Panc1 (cell line): ENCODE measurements around the gene LRRC47. TPM values are rescaled to one million over a fixed set of nuclear protein-coding genes. Genes with fewer than 3 reads are reported as not detected.

Experiments
- ATAC-seq: fragments of 200-7000 bp; cut with Tn5 transposase; 2 replicates; pipeline ENCODE4 v1.9.1; 2020; ENCODE audit warnings: mild to moderate bottlenecking, moderate library complexity
- BruUV-seq: library from RNA; stranded (reverse); fragments of 400-500 nt; replicated peaks from 2 replicates; lab custom pipeline; 2021; lab: Mats Ljungman, UMichigan
- CTCF ChIA-PET: fragments of 300-600 bp; sonication (Branson Sonifier 250); formaldehyde crosslinking; loops from one replicate; lab custom pipeline; 2022; ENCODE audit warnings: antibody characterized with exemption; lab: Charles Lee
- POLR2A ChIA-PET: fragments of 300-600 bp; sonication (Branson Sonifier 250); formaldehyde crosslinking; loops from one replicate; lab custom pipeline; 2022; ENCODE audit warnings: antibody characterized with exemption; lab: Charles Lee
- DNase-seq: peaks from one replicate; pipeline ENCODE4 v3.0.0-alpha.2; 2010; ENCODE audit warnings: low read depth, low spot score
- H3K27ac ChIP-seq: 2 replicates; pipeline ENCODE4 v1.5.1; 2011; ENCODE audit warnings: mild to moderate bottlenecking, low read length, inconsistent platforms
- H3K27me3 ChIP-seq: fragments of 200-500 bp; sonication (Bioruptor generic); 2 replicates; pipeline ENCODE4 v1.6.0; 2014; ENCODE audit warnings: low read length, inconsistent platforms; ENCODE audit not compliant: control insufficient read depth, insufficient read depth
- H3K36me3 ChIP-seq: fragments of 200-500 bp; sonication (Bioruptor generic); 2 replicates; pipeline ENCODE4 v1.5.1; 2014; ENCODE audit warnings: inconsistent platforms, mild to moderate bottlenecking, low read length, moderate library complexity; ENCODE audit not compliant: control insufficient read depth, insufficient read depth
- H3K4me1 ChIP-seq: 2 replicates; pipeline ENCODE4 v1.5.1; 2011; ENCODE audit warnings: inconsistent platforms, mild to moderate bottlenecking, low read length, moderate library complexity; ENCODE audit not compliant: control insufficient read depth, insufficient read depth
- H3K4me3 ChIP-seq, 2 experiments: 2 replicates each; pipeline ENCODE4 v1.5.1; 2011 to 2012; ENCODE audit warnings: low read depth in 2 of 2, low read length in 2 of 2, mild to moderate bottlenecking in 2 of 2, inconsistent platforms in 1 of 2, moderate library complexity in 1 of 2
- H3K9me3 ChIP-seq: fragments of 200-500 bp; sonication (Bioruptor generic); 2 replicates; pipeline ENCODE4 v1.5.1; 2014; ENCODE audit warnings: low read depth, mild to moderate bottlenecking, inconsistent platforms, low read length, moderate library complexity; ENCODE audit not compliant: control insufficient read depth, insufficient read depth
- POLR2AphosphoS5 ChIP-seq: IDR thresholded peaks from 2 replicates; pipeline ENCODE4 v1.6.1; 2012; ENCODE audit warnings: mild to moderate bottlenecking, low read depth, low read length, moderate library complexity
- SIN3A ChIP-seq: IDR thresholded peaks from 2 replicates; pipeline ENCODE4 v1.6.1; 2012; ENCODE audit warnings: low read depth, mild to moderate bottlenecking, low read length, moderate library complexity, borderline replicate concordance; ENCODE audit not compliant: insufficient read depth
- TCF7L2 ChIP-seq: IDR thresholded peaks from 2 replicates; pipeline ENCODE4 v1.6.1; 2011; ENCODE audit warnings: mild to moderate bottlenecking, low read depth, low read length, inconsistent platforms
- in situ Hi-C: cut with HindIII; loops from 2 replicates; pipeline ENCODE4 v1.10.0; 2016; ENCODE audit warnings: low sequenced_read_pairs, low pct_unique_long_range_greater_than_20kb
- intact Hi-C: fragments of 100-400 bp; cut with micrococcal nuclease; formaldehyde crosslinking; loops from one replicate; pipeline ENCODE4 v1.10.0; 2022; ENCODE audit not compliant: unreplicated experiment
- total RNA-seq: library from RNA; stranded (reverse); gene quantifications from one replicate; pipeline ENCODE4 v1.2.1, GENCODE V29; 2021; ENCODE audit not compliant: unreplicated experiment
- TF ChIP-seq, protein P1 (sequence below), 2 experiments: IDR thresholded peaks; 2 replicates each; pipeline ENCODE4 v1.6.1; 2011 to 2012; ENCODE audit warnings: low read depth in 2 of 2, control low read depth in 1 of 2, low read length in 1 of 2, mild to moderate bottlenecking in 1 of 2, moderate library complexity in 1 of 2; ENCODE audit not compliant: insufficient read depth in 1 of 2
- TF ChIP-seq, protein P2 (sequence below): fragments of 450-650 bp; IDR thresholded peaks from 2 replicates; pipeline ENCODE4 v1.5.1; 2017; ENCODE audit warnings: mild to moderate bottlenecking

LRRC47 gene
- total RNA-seq, 1 experiment from 2014 or later: 51.0 TPM

DNA sequence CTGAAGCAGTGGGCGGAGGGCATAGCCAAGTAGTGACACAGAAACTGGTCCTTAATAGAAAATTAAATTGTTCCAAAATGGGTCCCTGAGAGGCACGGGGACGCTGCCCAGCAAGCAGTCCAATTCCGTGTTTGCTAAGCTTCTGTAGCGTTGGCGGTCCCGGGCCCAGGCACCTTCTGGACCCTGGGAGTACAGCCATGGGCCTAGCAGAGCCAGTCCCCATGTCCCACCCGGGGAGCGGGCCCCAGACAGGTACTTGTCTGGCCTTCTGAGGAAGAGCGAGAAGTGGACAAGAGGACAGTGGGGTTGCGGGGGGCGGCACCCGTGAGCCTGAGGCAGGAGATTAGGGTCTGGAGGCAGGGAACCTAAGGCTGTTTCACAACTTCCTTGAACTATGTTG, 55.5 kb downstream of the LRRC47 start:
- ChIA-PET CTCF (no interaction called here), POLR2A (no interaction called here)
- H3K27ac ChIP-seq: no peak overlapping the region
- no peak overlapping the region for H3K4me3 ChIP-seq
- intact Hi-C loops (no loop called here), in situ Hi-C loops (no loop called here)
- no peaks in the 10 kb centered on the region; the same call in 1 of the 2 replicates for H3K36me3 ChIP-seq
- H3K27me3 ChIP-seq: no peaks in the 10 kb centered on the region
- H3K9me3 ChIP-seq: no peaks in the 10 kb centered on the region
- ATAC-seq (no peak), DNase-seq (no peak)
- no TSS peak for BruUV-seq
- H3K4me1 ChIP-seq: no peaks in the 10 kb centered on the region; the same call in none of the 2 replicates
- TF ChIP-seq, protein P1, sequence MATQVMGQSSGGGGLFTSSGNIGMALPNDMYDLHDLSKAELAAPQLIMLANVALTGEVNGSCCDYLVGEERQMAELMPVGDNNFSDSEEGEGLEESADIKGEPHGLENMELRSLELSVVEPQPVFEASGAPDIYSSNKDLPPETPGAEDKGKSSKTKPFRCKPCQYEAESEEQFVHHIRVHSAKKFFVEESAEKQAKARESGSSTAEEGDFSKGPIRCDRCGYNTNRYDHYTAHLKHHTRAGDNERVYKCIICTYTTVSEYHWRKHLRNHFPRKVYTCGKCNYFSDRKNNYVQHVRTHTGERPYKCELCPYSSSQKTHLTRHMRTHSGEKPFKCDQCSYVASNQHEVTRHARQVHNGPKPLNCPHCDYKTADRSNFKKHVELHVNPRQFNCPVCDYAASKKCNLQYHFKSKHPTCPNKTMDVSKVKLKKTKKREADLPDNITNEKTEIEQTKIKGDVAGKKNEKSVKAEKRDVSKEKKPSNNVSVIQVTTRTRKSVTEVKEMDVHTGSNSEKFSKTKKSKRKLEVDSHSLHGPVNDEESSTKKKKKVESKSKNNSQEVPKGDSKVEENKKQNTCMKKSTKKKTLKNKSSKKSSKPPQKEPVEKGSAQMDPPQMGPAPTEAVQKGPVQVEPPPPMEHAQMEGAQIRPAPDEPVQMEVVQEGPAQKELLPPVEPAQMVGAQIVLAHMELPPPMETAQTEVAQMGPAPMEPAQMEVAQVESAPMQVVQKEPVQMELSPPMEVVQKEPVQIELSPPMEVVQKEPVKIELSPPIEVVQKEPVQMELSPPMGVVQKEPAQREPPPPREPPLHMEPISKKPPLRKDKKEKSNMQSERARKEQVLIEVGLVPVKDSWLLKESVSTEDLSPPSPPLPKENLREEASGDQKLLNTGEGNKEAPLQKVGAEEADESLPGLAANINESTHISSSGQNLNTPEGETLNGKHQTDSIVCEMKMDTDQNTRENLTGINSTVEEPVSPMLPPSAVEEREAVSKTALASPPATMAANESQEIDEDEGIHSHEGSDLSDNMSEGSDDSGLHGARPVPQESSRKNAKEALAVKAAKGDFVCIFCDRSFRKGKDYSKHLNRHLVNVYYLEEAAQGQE (IDR thresholded peaks at IDR 0.05; ENCODE audit: insufficient read depth in 1 of 2, low read depth in 2 of 2, low read length in 1 of 2): no peak
- TF ChIP-seq SIN3A (no peak), POLR2AphosphoS5 (no peak)

DNA sequence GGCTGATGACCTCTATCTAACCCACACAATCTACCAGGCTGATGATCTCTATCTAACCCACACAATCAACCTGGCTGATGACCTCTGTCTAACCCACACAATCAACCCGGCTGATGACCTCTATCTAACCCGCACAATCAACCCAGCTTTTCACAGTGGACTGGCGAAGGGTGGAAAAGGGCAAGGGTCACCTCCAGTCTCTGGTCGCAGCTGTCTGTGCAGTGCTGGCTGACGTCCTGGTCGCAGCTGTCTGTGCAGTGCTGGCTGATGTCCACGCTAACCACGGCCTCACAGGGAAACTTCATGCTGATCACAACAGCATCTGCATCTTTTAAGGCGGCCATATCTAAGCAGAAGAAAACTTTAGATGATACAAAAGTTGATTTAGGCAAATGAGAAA, 56.3 kb downstream of the LRRC47 start:
- H3K27me3 ChIP-seq: no peaks in the 10 kb centered on the region
- H3K4me1 ChIP-seq: no peaks in the 10 kb centered on the region; the same call in 1 of the 2 replicates
- TF ChIP-seq, protein P1 (IDR thresholded peaks at IDR 0.05; ENCODE audit: insufficient read depth in 1 of 2, low read depth in 2 of 2, low read length in 1 of 2): no peak
- TF ChIP-seq POLR2AphosphoS5: no peak
- TF ChIP-seq TCF7L2: no peak
- TF ChIP-seq, protein P2, sequence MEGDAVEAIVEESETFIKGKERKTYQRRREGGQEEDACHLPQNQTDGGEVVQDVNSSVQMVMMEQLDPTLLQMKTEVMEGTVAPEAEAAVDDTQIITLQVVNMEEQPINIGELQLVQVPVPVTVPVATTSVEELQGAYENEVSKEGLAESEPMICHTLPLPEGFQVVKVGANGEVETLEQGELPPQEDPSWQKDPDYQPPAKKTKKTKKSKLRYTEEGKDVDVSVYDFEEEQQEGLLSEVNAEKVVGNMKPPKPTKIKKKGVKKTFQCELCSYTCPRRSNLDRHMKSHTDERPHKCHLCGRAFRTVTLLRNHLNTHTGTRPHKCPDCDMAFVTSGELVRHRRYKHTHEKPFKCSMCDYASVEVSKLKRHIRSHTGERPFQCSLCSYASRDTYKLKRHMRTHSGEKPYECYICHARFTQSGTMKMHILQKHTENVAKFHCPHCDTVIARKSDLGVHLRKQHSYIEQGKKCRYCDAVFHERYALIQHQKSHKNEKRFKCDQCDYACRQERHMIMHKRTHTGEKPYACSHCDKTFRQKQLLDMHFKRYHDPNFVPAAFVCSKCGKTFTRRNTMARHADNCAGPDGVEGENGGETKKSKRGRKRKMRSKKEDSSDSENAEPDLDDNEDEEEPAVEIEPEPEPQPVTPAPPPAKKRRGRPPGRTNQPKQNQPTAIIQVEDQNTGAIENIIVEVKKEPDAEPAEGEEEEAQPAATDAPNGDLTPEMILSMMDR: no peak
- TF ChIP-seq SIN3A: no peak
- ChIA-PET POLR2A (no interaction called here), CTCF (no interaction called here)
- no TSS peak for BruUV-seq
- no peak for ATAC-seq
- no peaks in the 10 kb centered on the region for H3K9me3 ChIP-seq
- no peak for DNase-seq
- in situ Hi-C loops: no loop called here
- H3K27ac ChIP-seq: no peak overlapping the region
- H3K4me3 ChIP-seq: no peak overlapping the region
- intact Hi-C loops: no loop called here
- H3K36me3 ChIP-seq: no peaks in the 10 kb centered on the region; the same call in 1 of the 2 replicates
